ENCODE data around the gene ATL2.

The ATL2 gene

DNA sequence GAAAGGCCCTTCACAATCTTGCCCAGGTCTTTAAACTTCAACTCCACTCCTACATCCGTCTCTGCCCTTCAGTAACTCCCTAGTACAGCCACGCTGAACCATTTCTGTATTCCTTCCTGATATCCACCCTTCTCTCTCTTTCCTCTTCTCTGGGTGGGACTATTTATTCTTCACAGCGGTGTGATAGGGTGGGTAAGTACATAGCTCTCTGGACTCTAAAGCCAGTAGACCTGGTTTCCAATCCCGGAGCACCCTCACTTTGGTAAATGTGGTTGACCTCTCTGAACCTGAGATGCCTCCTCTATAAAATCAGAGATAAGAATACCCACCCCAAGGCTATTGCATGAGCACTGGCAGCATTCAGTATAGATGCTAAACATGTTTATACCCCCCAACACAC is 86.7 kb downstream of the ATL2 start:
- TF ChIP-seq TAF1 (IDR thresholded peaks at IDR 0.05; ENCODE audit: low read depth) = no peak
- no peak for TF ChIP-seq TCF12 (IDR thresholded peaks at IDR 0.05; ENCODE audit: low read depth)
- TF ChIP-seq RAD21 (IDR thresholded peaks at IDR 0.05; ENCODE audit: low read depth) = no peak
- TF ChIP-seq, protein P1, sequence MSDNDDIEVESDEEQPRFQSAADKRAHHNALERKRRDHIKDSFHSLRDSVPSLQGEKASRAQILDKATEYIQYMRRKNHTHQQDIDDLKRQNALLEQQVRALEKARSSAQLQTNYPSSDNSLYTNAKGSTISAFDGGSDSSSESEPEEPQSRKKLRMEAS (IDR thresholded peaks at IDR 0.05) = no peak
- TF ChIP-seq, protein P2, sequence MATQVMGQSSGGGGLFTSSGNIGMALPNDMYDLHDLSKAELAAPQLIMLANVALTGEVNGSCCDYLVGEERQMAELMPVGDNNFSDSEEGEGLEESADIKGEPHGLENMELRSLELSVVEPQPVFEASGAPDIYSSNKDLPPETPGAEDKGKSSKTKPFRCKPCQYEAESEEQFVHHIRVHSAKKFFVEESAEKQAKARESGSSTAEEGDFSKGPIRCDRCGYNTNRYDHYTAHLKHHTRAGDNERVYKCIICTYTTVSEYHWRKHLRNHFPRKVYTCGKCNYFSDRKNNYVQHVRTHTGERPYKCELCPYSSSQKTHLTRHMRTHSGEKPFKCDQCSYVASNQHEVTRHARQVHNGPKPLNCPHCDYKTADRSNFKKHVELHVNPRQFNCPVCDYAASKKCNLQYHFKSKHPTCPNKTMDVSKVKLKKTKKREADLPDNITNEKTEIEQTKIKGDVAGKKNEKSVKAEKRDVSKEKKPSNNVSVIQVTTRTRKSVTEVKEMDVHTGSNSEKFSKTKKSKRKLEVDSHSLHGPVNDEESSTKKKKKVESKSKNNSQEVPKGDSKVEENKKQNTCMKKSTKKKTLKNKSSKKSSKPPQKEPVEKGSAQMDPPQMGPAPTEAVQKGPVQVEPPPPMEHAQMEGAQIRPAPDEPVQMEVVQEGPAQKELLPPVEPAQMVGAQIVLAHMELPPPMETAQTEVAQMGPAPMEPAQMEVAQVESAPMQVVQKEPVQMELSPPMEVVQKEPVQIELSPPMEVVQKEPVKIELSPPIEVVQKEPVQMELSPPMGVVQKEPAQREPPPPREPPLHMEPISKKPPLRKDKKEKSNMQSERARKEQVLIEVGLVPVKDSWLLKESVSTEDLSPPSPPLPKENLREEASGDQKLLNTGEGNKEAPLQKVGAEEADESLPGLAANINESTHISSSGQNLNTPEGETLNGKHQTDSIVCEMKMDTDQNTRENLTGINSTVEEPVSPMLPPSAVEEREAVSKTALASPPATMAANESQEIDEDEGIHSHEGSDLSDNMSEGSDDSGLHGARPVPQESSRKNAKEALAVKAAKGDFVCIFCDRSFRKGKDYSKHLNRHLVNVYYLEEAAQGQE (IDR thresholded peaks at IDR 0.05; ENCODE audit: low read depth) = no peak
- TF ChIP-seq ZBTB7A (IDR thresholded peaks at IDR 0.05; ENCODE audit: low read depth) = no peak

DNA sequence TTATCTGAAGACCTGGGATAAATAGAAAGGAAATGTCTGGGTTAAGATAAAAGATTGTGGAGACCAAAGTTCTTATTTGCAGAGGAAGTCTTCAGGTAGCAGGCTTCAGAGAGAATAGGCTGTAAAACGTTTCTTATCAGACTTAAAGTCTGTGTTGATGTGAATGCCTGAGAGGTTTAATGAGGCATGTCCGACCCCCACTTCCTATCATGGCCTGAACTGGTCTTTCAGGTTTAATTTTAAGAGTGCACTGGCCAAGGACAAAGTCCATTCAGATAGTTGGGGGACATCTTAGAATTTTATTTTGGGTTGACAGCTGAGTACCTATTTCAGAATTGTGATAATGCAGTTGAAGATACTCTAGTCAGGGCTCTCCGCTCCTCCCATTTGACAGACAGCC is 92.1 kb downstream of the ATL2 start:
- TF ChIP-seq TCF12 (IDR thresholded peaks at IDR 0.05; ENCODE audit: low read depth) (0 out of 2 replicates have a peak, but pooled peaks have one; percentile 18), TAF1 (IDR thresholded peaks at IDR 0.05; ENCODE audit: low read depth) (no peak), EP300 (IDR thresholded peaks at IDR 0.05; ENCODE audit: borderline replicate concordance) (peak; percentile 25; the same call in 1 of the 2 replicates), NFIC (IDR thresholded peaks at IDR 0.05) (no peak), TEAD4 (IDR thresholded peaks at IDR 0.05) (0 out of 2 replicates have a peak, but pooled peaks have one; percentile 17), CEBPB (IDR thresholded peaks at IDR 0.05) (no peak)
- TF ChIP-seq, protein P2 (IDR thresholded peaks at IDR 0.05; ENCODE audit: low read depth) = no peak
- TF ChIP-seq, protein P3, sequence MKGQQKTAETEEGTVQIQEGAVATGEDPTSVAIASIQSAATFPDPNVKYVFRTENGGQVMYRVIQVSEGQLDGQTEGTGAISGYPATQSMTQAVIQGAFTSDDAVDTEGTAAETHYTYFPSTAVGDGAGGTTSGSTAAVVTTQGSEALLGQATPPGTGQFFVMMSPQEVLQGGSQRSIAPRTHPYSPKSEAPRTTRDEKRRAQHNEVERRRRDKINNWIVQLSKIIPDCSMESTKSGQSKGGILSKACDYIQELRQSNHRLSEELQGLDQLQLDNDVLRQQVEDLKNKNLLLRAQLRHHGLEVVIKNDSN (IDR thresholded peaks at IDR 0.05) = no peak

DNA sequence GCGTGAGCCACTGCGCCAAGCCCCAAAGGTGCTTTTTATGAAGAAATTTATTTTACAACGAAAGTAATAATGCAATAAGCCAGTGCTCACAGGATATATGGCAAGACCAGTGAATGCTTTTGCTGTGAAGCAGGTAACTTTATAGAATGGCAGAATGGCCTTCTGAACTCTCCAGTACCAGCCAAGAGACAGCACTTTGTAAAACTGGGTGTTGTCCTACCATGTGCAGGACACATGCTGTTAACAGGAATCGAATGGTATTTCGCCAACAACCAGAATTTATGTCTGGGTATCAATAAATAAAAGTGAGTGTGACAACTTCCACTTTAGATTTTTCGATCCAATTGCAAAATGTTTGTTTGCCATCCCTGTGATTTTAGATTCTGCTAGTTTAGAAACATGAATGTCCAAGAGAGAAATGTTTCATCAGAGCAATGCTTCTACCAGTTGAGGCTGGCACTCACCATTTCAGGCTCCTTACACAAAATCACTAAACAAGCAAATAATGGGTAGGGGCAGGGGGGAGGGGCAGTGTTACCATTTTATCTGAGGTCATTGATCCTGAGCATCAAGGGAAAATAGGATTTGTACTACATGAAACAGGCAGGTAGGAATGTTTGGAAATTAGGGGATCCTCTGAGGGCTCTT is 95.9 kb downstream of the ATL2 start:
- TF ChIP-seq ZBTB7A (IDR thresholded peaks at IDR 0.05; ENCODE audit: low read depth) (no peak), TEAD4 (IDR thresholded peaks at IDR 0.05) (no peak), TCF12 (IDR thresholded peaks at IDR 0.05; ENCODE audit: low read depth) (no peak), NFIC (IDR thresholded peaks at IDR 0.05) (no peak), YY1 (IDR thresholded peaks at IDR 0.05; ENCODE audit: low read depth) (no peak)
- TF ChIP-seq, protein P1 (IDR thresholded peaks at IDR 0.05) = no peak
- TF ChIP-seq, protein P3 (IDR thresholded peaks at IDR 0.05) = no peak

DNA sequence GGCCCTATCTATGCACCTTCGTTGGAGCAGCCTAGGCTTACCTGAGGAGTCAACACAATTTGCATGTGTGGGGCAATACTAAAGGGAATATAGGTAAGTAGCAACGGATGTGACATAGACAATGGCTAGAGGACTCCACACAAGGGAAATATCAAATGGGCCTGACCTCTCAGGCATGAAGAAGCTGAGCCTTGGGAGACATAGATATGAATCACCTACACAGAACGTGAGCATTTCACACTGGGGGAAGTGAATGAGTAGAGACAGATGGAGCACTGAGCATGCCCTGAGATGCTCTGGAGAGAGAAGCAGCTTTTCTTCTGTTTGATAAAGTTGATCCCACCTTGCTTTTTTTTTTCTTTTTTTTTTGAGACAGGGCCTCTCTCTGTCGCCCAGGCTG is 97.9 kb downstream of the ATL2 start:
- TF ChIP-seq YY1 (IDR thresholded peaks at IDR 0.05; ENCODE audit: low read depth) (no peak), RAD21 (IDR thresholded peaks at IDR 0.05; ENCODE audit: low read depth) (no peak), NFIC (IDR thresholded peaks at IDR 0.05) (no peak), CEBPB (IDR thresholded peaks at IDR 0.05) (no peak), FOXM1 (IDR thresholded peaks at IDR 0.05; ENCODE audit: borderline replicate concordance, low read depth) (no peak), ZBTB7A (IDR thresholded peaks at IDR 0.05; ENCODE audit: low read depth) (no peak), TAF1 (IDR thresholded peaks at IDR 0.05; ENCODE audit: low read depth) (no peak), EGR1 (IDR thresholded peaks at IDR 0.05) (no peak), EP300 (IDR thresholded peaks at IDR 0.05; ENCODE audit: borderline replicate concordance) (no peak), CREB1 (IDR thresholded peaks at IDR 0.05; ENCODE audit: low read depth) (no peak), TCF12 (IDR thresholded peaks at IDR 0.05; ENCODE audit: low read depth) (no peak), TEAD4 (IDR thresholded peaks at IDR 0.05) (no peak)
- TF ChIP-seq, protein P1 (IDR thresholded peaks at IDR 0.05) = no peak
- TF ChIP-seq, protein P2 (IDR thresholded peaks at IDR 0.05; ENCODE audit: low read depth) = no peak
- TF ChIP-seq, protein P3 (IDR thresholded peaks at IDR 0.05) = no peak
